SKM-1 treated with dmso at 0.1 percent for 144 hours (cell line): ENCODE data around the gene MET.
"Not testable (repeated sequence)": the region's sequence is repeated elsewhere in the genome, so short reads cannot be mapped to it uniquely, and the experiment has no call there.

Experiments
- DNase-seq: peaks from one replicate; lab custom pipeline; 2025; ENCODE audit not compliant: unreplicated experiment; lab: John Stamatoyannopoulos, UW

MET gene

GRCh38 chr7:116746388-116746787 lies 74.4 kb downstream of the MET start:
- not testable (repeated sequence) for DNase-seq

- not testable (repeated sequence) for DNase-seq
Observed at GRCh38 chr7:116751070-116751469, 79.1 kb downstream of the MET start.

DNA sequence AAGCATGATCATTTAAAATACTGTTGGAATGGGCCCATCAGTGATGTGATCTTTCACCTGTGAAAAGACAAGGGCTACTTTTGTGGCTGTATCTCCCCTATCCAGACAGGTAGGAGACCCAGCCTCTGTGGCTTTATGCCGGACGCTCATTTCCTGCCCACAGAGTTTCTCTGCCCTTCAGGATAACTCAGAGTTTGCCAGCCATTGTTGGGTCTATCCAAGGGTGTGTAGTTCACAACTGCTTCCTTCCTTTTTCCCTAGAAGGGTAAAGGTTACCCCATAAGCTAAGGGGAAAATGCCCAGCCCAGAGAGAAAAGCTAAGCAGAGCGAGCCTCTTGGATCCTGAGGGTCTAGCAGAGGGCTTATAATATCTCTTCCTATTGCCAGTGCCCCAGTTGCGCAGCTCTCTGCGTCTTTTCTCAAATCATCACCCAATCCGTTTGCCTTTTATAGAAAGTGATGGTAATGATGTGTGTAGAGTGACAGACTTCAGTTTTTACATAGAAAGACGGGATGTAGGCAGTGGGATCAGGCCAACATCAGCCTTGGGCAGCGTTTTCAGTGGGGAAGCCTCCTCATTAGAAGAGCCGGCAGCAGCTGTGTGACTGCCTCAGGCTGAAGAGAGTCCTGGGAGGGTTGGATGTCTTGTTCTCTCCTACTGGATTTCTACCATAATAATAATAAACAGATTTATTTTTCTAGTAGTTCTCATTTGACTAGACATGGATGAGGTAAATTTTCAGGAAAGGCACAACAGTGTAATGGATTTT lies 80.5 kb downstream of the MET start:
- DNase-seq = no peak

DNA sequence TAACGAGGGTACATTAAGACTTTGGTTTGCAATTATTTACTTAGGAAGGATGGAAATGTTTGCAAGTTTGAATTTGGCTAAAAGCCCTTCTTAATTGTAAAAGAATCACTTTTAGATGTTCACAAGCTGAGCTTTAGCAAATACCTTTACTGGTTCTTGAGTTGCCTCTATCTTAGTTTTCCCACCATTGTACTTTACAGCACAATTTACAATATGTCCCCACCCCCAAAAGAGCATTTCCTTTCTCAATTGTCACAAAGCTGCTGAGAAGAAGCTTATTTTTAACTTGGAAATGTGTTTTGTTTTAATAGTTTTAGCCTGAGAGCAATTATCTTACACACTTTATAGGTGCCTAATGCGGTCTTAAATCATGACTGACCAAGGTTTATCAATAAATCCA lies 81.1 kb downstream of the MET start:
- DNase-seq = no peak

GRCh38 chr7:116754186-116754585 lies 82.2 kb downstream of the MET start:
- DNase-seq = no peak

- DNase-seq = no peak
Observed at GRCh38 chr7:116757283-116757682, 85.3 kb downstream of the MET start.

DNA sequence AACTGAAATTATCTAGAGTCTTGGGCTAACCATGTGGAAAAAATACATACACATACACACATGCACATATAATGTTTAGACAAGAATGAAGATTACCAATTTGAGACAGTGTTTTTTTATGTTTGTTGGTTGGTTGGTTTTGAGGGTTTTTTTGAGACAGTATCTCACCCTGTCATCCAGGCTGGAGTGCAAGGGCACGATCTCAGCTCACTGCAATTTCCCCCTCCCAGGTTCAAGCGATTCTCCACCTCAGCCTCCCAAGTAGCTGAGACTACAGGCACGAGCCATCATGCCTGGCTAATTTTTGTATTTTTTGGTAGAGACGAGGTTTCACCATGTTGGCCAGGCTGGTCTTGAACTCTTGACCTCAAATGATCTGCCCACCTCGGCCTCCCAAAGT lies 87.6 kb downstream of the MET start:
- not testable (repeated sequence) for DNase-seq

DNA sequence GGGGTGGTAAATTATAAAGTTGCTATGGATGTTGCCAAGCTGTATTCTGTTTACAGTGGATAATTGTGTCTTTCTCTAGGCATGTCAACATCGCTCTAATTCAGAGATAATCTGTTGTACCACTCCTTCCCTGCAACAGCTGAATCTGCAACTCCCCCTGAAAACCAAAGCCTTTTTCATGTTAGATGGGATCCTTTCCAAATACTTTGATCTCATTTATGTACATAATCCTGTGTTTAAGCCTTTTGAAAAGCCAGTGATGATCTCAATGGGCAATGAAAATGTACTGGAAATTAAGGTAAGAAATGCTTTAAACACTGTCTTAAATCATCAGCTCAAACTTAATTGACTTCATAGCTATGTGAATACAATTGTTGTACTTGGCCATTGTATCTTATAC lies 91.0 kb downstream of the MET start:
- no peak for DNase-seq

- no peak for DNase-seq
Observed at GRCh38 chr7:116763647-116764046, 91.7 kb downstream of the MET start.

DNA sequence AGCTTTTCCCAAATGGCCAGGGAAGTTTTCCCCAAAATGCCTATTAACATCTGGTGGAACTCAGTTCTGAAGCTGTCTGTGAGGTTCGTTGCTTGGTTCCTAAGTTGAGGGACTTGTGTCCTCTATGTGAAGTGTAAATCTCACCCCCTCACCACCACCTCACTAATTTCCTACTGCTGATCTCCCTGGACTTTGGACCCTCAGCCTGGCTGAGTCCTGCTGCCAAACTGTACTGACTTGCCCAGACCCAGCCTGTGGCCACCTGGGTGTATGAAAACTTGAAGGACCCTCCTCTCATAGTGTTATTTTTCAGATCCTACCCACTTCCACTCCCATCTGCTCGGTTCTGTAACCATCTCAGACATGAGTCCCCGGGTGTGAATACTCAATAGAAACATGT lies 94.9 kb downstream of the MET start:
- no peak for DNase-seq

DNA sequence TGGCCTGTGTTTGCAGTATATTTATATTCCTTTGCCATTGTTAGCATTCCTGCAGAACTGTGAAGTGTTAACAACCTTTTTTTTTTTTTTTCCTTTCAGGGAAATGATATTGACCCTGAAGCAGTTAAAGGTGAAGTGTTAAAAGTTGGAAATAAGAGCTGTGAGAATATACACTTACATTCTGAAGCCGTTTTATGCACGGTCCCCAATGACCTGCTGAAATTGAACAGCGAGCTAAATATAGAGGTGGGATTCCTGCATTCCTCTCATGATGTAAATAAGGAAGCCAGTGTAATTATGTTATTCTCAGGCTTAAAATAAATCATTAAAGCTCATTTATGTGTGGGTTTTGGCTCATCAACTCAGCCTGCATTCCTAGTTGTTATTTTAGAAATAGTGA lies 97.5 kb downstream of the MET start:
- DNase-seq = no peak

- no peak for DNase-seq
Observed at GRCh38 chr7:116770941-116771340, 98.9 kb downstream of the MET start.

- DNase-seq = no peak
Observed at GRCh38 chr7:116771640-116772039, 99.6 kb downstream of the MET start.

GRCh38 chr7:116772423-116772863 lies 100.4 kb downstream of the MET start:
- no peak for DNase-seq

DNA sequence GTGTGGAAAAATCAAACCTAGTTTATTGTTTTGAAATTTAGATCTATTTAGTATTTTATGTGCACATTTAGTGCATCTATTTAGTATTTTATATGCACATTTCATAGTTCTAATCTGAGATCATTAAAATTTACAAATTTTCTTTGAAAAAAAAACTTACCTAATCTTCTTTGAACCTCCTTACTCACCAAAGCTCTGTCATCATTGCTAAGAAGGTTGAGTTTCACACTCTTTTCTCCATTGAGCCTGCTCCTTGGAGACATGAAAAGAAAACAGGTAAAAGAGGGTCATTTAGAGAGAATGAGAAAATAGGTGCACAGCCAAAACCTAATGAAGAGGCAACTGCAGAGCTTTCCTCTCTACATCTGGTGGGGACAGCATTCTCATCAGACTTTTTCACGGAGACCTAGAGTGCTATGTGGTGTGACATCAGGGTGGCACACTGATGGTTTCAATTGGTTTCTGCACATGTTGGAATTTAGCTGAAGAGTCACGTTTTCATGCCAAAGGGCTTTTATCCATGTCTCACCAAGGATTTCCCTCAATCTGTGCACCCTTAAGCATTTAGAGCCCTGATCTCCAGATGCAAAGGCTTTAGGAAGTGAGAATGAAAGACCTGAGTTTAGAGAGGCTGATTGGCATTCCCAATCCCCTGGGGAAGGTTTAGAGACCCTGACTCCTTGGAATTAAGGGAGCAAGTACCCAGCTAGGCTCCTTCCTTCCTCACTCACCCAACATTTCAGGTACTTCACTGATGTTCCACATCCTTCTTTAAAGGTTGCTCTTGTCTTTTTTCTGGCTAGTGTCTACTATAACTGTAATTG lies 101.1 kb downstream of the MET start:
- no peak for DNase-seq

DNA sequence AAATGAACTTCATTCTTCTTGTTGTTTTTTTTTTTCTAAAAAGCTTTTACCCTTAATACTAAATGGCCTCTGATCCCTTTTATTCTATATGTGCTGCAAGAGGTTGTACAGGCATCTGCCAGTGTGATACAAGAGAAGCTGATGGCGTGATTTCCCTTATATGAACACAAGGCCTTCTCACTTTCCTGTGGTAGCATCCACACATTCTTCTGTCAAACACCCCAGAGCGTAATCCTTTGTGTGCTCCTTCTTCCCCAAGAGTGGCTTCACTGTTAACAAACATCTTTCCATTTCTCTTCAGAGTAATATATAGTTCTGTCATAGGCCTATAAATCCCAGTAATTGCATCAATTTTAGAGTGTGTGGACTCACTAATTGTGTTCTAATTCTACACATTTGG lies 104.0 kb downstream of the MET start:
- no peak for DNase-seq

DNA sequence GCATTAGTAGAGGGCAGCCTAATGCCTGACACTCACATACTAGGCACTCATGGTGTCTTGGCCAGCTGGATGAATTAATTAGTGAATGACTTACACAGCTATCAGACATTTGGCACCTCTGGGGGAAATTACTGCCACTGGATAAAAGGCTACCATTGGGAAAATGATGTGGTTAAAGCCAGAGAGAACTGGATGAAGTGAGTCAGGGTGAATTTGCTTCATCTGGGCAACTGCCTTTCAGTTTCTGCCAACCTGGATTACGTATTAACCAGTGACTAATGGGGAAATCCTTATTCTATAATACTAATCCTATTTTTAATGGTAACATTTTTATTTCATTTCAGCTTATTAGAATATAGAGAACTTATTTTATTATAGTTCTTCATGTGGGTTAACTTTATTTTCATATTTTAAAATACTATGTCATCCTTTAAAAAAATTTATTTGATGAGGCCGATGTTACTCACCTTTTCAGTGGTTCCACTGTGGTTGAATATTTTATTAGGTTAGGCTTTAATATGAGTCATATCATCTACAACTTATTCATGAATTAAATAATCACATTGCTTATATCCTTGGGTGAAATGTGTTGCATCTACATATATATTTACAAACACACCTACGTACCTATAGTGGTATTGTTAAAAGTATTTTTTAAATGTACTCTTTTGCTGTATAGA lies 104.8 kb downstream of the MET start:
- no peak for DNase-seq

DNA sequence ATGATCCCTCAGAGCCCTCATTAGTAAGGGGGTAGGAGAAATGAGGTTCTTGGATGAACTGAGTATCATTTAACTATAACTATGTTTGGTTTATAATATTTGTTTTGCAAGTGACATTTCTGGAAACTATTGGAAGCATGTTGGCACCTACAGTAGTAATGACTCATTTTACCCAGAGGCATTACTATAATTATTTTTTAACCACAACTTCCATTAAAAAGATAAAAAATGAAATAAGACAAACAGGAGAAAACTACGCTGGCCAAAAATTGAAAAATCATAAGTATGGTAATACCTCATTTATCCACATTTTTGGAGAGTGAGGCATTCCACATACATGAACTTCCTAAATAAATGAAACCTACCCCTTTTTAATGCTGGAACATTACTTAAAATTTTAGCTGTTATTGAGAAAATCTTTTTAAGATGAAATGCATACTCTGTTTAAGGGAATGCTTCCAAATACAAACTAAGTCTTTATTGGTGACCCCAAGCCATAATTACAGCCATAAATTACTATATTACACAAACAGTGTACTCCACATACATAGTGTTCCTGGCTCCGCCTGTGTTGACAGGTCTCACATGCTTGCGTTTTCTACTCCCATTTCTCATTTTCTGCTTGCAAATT lies 105.8 kb downstream of the MET start:
- DNase-seq = no peak

- DNase-seq = no peak
Observed at GRCh38 chr7:116779216-116779615, 107.2 kb downstream of the MET start.

DNA sequence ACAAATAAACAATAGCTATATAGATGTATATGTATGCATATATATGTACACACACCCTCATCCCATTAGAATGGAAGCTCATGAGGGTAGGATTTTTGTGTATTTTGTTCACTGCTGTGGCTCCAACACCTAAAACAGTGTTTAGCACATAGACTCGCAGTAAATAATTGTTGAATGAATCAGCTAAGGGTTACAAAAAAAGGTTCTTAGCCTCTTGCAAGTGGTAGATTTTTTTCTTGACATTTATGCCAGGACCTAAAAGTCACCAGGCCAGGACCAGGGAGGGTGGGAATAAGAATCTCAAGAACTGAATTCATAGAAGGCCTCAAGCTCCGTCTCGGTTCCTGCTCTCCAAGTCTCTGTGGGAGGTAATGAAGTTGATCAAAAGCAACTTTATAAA lies 107.9 kb downstream of the MET start:
- DNase-seq = no peak

GRCh38 chr7:116780521-116780920 lies 108.5 kb downstream of the MET start:
- DNase-seq = no peak
